ENCODE data around the gene ADCY1. TPM values are rescaled to one million over a fixed set of nuclear protein-coding genes. Genes with fewer than 3 reads are reported as not detected.

ADCY1 gene
- total and polyA plus RNA-seq, 4 donors, result 0.33 to 20.1 (median 4.1) TPM

GRCh38 chr7:45686441-45687184, 112.4 kb downstream of the ADCY1 start:
- peaks cover 4 to 28% (median 25%) of the 10 kb centered on the region in 4 donors for H3K4me1 ChIP-seq (ENCODE audit: control insufficient read depth in 4 of 4, insufficient read depth in 4 of 4, low read length in 3 of 4)
- WGBS, result 95% methylated on average over 19 of the region's 19 CpGs
- H3K4me3 ChIP-seq (ENCODE audit: low read depth in 1 of 3, low read length in 3 of 3), result no peak overlapping the region
- H3K27ac ChIP-seq (ENCODE audit: low read depth in 1 of 2, low read length in 2 of 2), result no peak overlapping the region
- H3K9ac ChIP-seq (ENCODE audit: low read depth in 1 of 2, low read length in 2 of 2), result no peak overlapping the region
- no peaks in the 10 kb centered on the region for H3K36me3 ChIP-seq (ENCODE audit: control insufficient read depth in 4 of 4, insufficient read depth in 3 of 4, low read depth in 1 of 4, low read length in 3 of 4)
- peak; percentile 20 for DNase-seq (ENCODE audit: low spot score)
- no peaks in the 10 kb centered on the region for H3K27me3 ChIP-seq (ENCODE audit: control insufficient read depth in 4 of 4, insufficient read depth in 4 of 4, low read length in 3 of 4)
- TF ChIP-seq SP1 (IDR thresholded peaks at IDR 0.05) (no peak), EGR1 (IDR thresholded peaks at IDR 0.05; ENCODE audit: low read depth in 2 of 2) (no peak), YY1 (IDR thresholded peaks at IDR 0.05) (no peak)
- TF ChIP-seq, protein P1, sequence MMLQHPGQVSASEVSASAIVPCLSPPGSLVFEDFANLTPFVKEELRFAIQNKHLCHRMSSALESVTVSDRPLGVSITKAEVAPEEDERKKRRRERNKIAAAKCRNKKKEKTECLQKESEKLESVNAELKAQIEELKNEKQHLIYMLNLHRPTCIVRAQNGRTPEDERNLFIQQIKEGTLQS (IDR thresholded peaks at IDR 0.05), result no peak
- H3K9me3 ChIP-seq (ENCODE audit: control insufficient read depth in 4 of 4, low read length in 3 of 4), result no peaks in the 10 kb centered on the region

GRCh38 chr7:45687185-45687560, 113.0 kb downstream of the ADCY1 start:
- Histone ChIP-seq H3K27me3 (ENCODE audit: control insufficient read depth in 4 of 4, insufficient read depth in 4 of 4, low read length in 3 of 4) (no peaks in the 10 kb centered on the region), H3K4me1 (ENCODE audit: control insufficient read depth in 4 of 4, insufficient read depth in 4 of 4, low read length in 3 of 4) (peaks cover 4 to 34% (median 28%) of the 10 kb centered on the region in 4 donors), H3K27ac (ENCODE audit: low read depth in 1 of 2, low read length in 2 of 2) (no peak overlapping the region), H3K36me3 (ENCODE audit: control insufficient read depth in 4 of 4, insufficient read depth in 3 of 4, low read depth in 1 of 4, low read length in 3 of 4) (peaks cover 0 to 3% (median 0%) of the 10 kb centered on the region in 4 donors), H3K4me3 (ENCODE audit: low read depth in 1 of 3, low read length in 3 of 3) (no peak overlapping the region), H3K9ac (ENCODE audit: low read depth in 1 of 2, low read length in 2 of 2) (no peak overlapping the region), H3K9me3 (ENCODE audit: control insufficient read depth in 4 of 4, low read length in 3 of 4) (no peaks in the 10 kb centered on the region)
- DNase-seq (ENCODE audit: low spot score), result peak; percentile 17
- TF ChIP-seq, protein P2, sequence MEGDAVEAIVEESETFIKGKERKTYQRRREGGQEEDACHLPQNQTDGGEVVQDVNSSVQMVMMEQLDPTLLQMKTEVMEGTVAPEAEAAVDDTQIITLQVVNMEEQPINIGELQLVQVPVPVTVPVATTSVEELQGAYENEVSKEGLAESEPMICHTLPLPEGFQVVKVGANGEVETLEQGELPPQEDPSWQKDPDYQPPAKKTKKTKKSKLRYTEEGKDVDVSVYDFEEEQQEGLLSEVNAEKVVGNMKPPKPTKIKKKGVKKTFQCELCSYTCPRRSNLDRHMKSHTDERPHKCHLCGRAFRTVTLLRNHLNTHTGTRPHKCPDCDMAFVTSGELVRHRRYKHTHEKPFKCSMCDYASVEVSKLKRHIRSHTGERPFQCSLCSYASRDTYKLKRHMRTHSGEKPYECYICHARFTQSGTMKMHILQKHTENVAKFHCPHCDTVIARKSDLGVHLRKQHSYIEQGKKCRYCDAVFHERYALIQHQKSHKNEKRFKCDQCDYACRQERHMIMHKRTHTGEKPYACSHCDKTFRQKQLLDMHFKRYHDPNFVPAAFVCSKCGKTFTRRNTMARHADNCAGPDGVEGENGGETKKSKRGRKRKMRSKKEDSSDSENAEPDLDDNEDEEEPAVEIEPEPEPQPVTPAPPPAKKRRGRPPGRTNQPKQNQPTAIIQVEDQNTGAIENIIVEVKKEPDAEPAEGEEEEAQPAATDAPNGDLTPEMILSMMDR (IDR thresholded peaks at IDR 0.05; ENCODE audit: low read depth, low read length, missing input control), result no peak
- TF ChIP-seq HNF4G (IDR thresholded peaks at IDR 0.05), result no peak
- TF ChIP-seq GABPA (IDR thresholded peaks at IDR 0.05 in 1 of 2, conservative IDR thresholded peaks at IDR 0.05 in 1 of 2), result no peak
- no peak for TF ChIP-seq ZBTB33 (IDR thresholded peaks at IDR 0.05)
- TF ChIP-seq FOXA1 (IDR thresholded peaks at IDR 0.05), result no peak
- TF ChIP-seq SP1 (IDR thresholded peaks at IDR 0.05), result no peak
- TF ChIP-seq JUND (IDR thresholded peaks at IDR 0.05), result no peak
- no peak for TF ChIP-seq HNF4A (conservative IDR thresholded peaks at IDR 0.05)
- TF ChIP-seq YY1 (IDR thresholded peaks at IDR 0.05), result no peak
- TF ChIP-seq, protein P1 (IDR thresholded peaks at IDR 0.05), result no peak
- TF ChIP-seq TAF1 (conservative IDR thresholded peaks at IDR 0.05), result no peak
- no peak for TF ChIP-seq FOXA2 (IDR thresholded peaks at IDR 0.05)
- no peak for TF ChIP-seq NR2F2 (IDR thresholded peaks at IDR 0.05)
- TF ChIP-seq REST (IDR thresholded peaks at IDR 0.05), result no peak
- TF ChIP-seq MAX (IDR thresholded peaks at IDR 0.05), result no peak
- no peak for TF ChIP-seq EGR1 (IDR thresholded peaks at IDR 0.05; ENCODE audit: low read depth in 2 of 2)
- no peak for TF ChIP-seq RAD21 (IDR thresholded peaks at IDR 0.05)
- TF ChIP-seq RXRA (IDR thresholded peaks at IDR 0.05), result no peak
- 92% methylated on average over 3 of the region's 3 CpGs for WGBS

All from liver (tissue), 9 donors.